Bronchial epithelial cell (primary cell): ENCODE data around the gene IL6R. TPM values are rescaled to one million over a fixed set of nuclear protein-coding genes. Genes with fewer than 3 reads are reported as not detected.

Experiments used
- DNase-seq: peaks from one replicate; pipeline ENCODE4 v3.0.0-alpha.2; 2010; ENCODE audit warnings: low read depth
- FAIRE-seq: peaks from 2 replicates; lab custom pipeline; 2011; peaks lifted over from hg19 to GRCh38; lab: Jason Lieb, UNC
- H3K27me3 ChIP-seq: 2 replicates; pipeline ENCODE4 v1.5.1; 2011; ENCODE audit warnings: low read length; ENCODE audit not compliant: control insufficient read depth, insufficient read depth
- H3K36me3 ChIP-seq: 2 replicates; pipeline ENCODE4 v1.5.1; 2011; ENCODE audit warnings: low read length; ENCODE audit not compliant: control insufficient read depth, insufficient read depth
- H3K4me3 ChIP-seq: 2 replicates; pipeline ENCODE4 v1.5.1; 2011; ENCODE audit warnings: mild to moderate bottlenecking, low read depth, low read length, control low read depth
- total RNA-seq: library from RNA; depleted of rRNA; stranded (reverse); fragments of >200 nt; gene quantifications from 2 replicates; pipeline ENCODE4 v1.2.1, GENCODE V29; 2014
- TF ChIP-seq, protein P1 (sequence below): IDR thresholded peaks from 2 replicates; pipeline ENCODE4 v1.5.1; 2011; ENCODE audit warnings: mild to moderate bottlenecking, moderate library complexity, low read length, control low read depth, inconsistent platforms; ENCODE audit not compliant: insufficient read depth, severe bottlenecking

The IL6R gene
- total RNA-seq, 1 donor from 2014 or later: 47.9 TPM

DNA sequence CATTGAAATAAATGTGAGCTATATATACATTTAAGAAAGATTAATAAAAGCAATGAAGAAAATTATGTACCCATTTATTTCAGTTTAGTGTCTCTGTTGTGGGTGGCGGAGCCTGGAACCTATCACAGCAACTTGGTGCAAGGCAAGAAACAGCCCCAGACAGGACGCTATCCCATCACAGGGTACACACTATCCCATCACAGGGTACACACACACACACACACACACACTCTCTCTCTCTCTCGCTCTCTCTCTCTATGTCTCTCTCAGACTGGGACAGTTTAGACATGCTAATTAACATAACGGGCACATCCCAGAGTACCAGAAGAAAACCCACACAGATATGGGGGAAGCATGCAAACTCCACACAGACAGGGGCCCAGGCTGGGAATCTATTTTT, 6.5 kb upstream of the IL6R start:
- TF ChIP-seq, protein P1, sequence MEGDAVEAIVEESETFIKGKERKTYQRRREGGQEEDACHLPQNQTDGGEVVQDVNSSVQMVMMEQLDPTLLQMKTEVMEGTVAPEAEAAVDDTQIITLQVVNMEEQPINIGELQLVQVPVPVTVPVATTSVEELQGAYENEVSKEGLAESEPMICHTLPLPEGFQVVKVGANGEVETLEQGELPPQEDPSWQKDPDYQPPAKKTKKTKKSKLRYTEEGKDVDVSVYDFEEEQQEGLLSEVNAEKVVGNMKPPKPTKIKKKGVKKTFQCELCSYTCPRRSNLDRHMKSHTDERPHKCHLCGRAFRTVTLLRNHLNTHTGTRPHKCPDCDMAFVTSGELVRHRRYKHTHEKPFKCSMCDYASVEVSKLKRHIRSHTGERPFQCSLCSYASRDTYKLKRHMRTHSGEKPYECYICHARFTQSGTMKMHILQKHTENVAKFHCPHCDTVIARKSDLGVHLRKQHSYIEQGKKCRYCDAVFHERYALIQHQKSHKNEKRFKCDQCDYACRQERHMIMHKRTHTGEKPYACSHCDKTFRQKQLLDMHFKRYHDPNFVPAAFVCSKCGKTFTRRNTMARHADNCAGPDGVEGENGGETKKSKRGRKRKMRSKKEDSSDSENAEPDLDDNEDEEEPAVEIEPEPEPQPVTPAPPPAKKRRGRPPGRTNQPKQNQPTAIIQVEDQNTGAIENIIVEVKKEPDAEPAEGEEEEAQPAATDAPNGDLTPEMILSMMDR: no peak
- FAIRE-seq (no peak), DNase-seq (no peak)
- no peaks in the 10 kb centered on the region for H3K36me3 ChIP-seq
- no peak overlapping the region for H3K4me3 ChIP-seq
- no peaks in the 10 kb centered on the region for H3K27me3 ChIP-seq

DNA sequence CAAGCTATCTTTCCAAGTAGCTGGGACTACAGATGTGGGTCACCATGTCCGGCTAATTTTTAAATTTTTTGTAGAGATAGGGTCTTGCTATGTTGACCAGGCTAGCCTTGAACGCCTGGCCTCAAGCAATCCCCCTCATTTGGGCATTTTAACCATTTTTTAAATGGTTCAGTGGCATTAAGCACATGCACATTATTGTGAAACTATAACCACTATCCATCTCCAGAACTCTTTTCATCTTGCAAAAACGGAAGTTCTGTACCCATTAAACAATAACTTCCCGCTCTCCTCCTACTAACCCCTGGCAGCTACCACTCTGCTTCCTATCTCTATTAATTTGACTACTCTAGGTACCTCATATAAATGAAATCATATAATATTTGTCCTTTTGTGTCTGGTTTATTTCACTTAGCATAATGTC, 4.8 kb upstream of the IL6R start:
- Histone ChIP-seq H3K4me3 (no peak overlapping the region), H3K27me3 (peaks cover 2% of the 10 kb centered on the region), H3K36me3 (no peaks in the 10 kb centered on the region)
- TF ChIP-seq, protein P1: no peak
- FAIRE-seq (no peak), DNase-seq (no peak)

- Histone ChIP-seq H3K36me3 (no peaks in the 10 kb centered on the region), H3K27me3 (peaks cover 2% of the 10 kb centered on the region), H3K4me3 (no peak overlapping the region)
- DNase-seq (no peak), FAIRE-seq (no peak)
- TF ChIP-seq, protein P1: no peak
Measured at GRCh38 chr1:154402409-154402921, 2.7 kb upstream of the IL6R start.

DNA sequence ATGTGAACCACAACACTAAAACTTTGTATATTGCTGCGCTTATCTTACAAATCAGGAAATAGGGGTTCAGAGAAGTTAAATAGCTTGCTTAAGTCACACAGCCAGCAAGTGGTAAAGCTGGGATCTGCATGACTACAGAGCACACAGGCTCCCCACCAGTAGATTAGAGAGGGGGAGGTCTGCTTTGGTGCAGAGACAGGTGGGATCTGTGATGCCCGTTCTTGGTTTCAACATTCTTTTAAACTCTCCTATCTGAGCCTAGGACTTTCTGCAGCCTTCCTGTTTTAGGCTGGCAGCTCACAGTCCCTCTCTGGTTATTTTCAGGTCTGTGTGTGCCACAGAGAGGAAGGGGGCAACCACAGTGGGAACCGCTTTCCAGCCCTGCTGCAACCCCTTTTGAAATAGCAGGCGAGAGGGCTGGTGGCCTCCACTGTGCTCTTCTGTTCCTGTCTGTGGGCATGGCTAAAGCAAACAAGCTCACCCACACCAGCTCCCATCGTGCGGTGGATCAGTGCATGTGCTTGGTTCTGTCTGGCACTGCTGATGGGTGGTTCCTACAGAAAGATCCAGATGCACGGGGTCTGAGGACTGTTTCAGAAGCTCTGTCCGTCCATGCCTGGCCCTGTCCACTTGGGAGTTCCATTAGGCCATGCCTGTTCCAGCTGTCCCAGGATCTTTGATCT, 1.7 kb upstream of the IL6R start:
- Histone ChIP-seq H3K36me3 (no peaks in the 10 kb centered on the region), H3K4me3 (no peak overlapping the region), H3K27me3 (peaks cover 2% of the 10 kb centered on the region)
- TF ChIP-seq, protein P1: no peak
- DNase-seq: no peak
- FAIRE-seq: no peak

DNA sequence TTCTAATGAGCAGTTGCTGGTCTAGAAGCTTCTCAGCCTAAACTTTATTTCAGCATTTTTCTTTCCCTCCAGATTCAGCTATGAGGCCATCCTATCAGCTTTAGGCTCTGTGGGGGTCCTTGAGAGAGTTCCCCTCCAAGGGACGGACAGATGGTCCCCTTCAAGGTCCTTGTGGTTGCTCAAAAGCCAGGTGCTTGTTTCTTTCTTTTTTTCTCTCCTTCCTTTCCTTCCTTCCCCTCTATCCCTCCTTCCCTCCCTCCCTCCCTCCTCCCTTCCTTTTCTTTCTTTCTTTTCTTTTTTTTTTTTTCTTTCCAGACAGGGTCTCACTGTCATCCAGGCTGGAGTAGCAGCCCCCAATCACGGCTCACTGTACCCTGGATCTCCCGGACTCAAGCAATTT, 1.2 kb upstream of the IL6R start:
- TF ChIP-seq, protein P1: no peak
- Histone ChIP-seq H3K4me3 (no peak overlapping the region), H3K36me3 (peaks cover 1% of the 10 kb centered on the region), H3K27me3 (peaks cover 2% of the 10 kb centered on the region)
- FAIRE-seq (no peak), DNase-seq (no peak)
